Endodermal cell (in vitro differentiated cells): Measurements from ENCODE around the gene QSOX2. TPM values are rescaled to one million over a fixed set of nuclear protein-coding genes. Genes with fewer than 3 reads are reported as not detected.

Experiments used
- DNase-seq: peaks from one replicate; pipeline ENCODE4 v3.0.0-alpha.2; 2017
- H3K27ac ChIP-seq: 2 replicates; pipeline ENCODE4 v1.5.1; 2013; ENCODE audit warnings: mild to moderate bottlenecking, low read depth, low read length, moderate library complexity
- H3K27me3 ChIP-seq: 2 replicates; pipeline ENCODE4 v1.6.1; 2013; ENCODE audit warnings: mild to moderate bottlenecking, low read length, moderate library complexity; ENCODE audit not compliant: insufficient read depth, control insufficient read depth, poor library complexity, severe bottlenecking
- H3K36me3 ChIP-seq: 2 replicates; pipeline ENCODE4 v1.7.0; 2013; ENCODE audit warnings: mild to moderate bottlenecking, low read length, moderate library complexity; ENCODE audit not compliant: control insufficient read depth, insufficient read depth
- H3K4me1 ChIP-seq: one replicate; pipeline ENCODE4 v1.7.0; 2013; ENCODE audit warnings: low read length; ENCODE audit not compliant: control insufficient read depth, insufficient read depth
- H3K4me3 ChIP-seq: 2 replicates; pipeline ENCODE4 v1.5.1; 2013; ENCODE audit warnings: mild to moderate bottlenecking, low read length, moderate library complexity
- H3K9ac ChIP-seq: 2 replicates; pipeline ENCODE4 v1.6.1; 2013; ENCODE audit warnings: mild to moderate bottlenecking, low read length, moderate library complexity; ENCODE audit not compliant: poor library complexity, severe bottlenecking; ENCODE audit errors: extremely low read depth
- H3K9me3 ChIP-seq: 2 replicates; pipeline ENCODE4 v1.6.1; 2013; ENCODE audit warnings: mild to moderate bottlenecking, low read length, moderate library complexity; ENCODE audit not compliant: control insufficient read depth
- H3K27ac Mint-ChIP-seq: 2 replicates; pipeline ENCODE4 v1.8.0; 2020; ENCODE audit warnings: mixed read lengths
- H3K27me3 Mint-ChIP-seq: 2 replicates; pipeline ENCODE4 v1.8.0; 2021; ENCODE audit warnings: mild to moderate bottlenecking, mixed read lengths; ENCODE audit not compliant: insufficient read depth
- H3K36me3 Mint-ChIP-seq: 2 replicates; pipeline ENCODE4 v1.8.0; 2020; ENCODE audit warnings: low read depth, mixed read lengths
- H3K4me1 Mint-ChIP-seq: 2 replicates; pipeline ENCODE4 v1.8.0; 2020; ENCODE audit warnings: mixed read lengths
- H3K4me3 Mint-ChIP-seq: 2 replicates; pipeline ENCODE4 v1.8.0; 2020; ENCODE audit warnings: mild to moderate bottlenecking, moderate library complexity, mixed read lengths
- H3K9me3 Mint-ChIP-seq: 2 replicates; pipeline ENCODE4 v1.8.0; 2020; ENCODE audit warnings: mild to moderate bottlenecking, mixed read lengths
- CTCF ChIP-seq: fragments of 200-600 bp; sonication (generic); conservative IDR thresholded peaks from 2 replicates; pipeline ENCODE4 v1.5.0; 2021; ENCODE audit warnings: antibody characterized with exemption, mild to moderate bottlenecking
- WGBS, 2 experiments: methylation state at CpG; one replicate each; pipeline versions ENCODE4 v1.1.5 to v1.1.7; 2013; ENCODE audit warnings: missing lambda C conversion rate in 2 of 2, mixed read lengths in 1 of 2; ENCODE audit not compliant: insufficient coverage in 1 of 2, insufficient read length in 1 of 2; 5-methylcytosine and 5-hydroxymethylcytosine counted together
- total RNA-seq, 2 donors: library from RNA; stranded (reverse); fragmentation: NEBNext Ultra II Directional in 1 of 2; extraction: Animal tissue kit (Norgen Biotek cat#: 25700) in 1 of 2; gene quantifications; 2 replicates in 1 of 2; 3 replicates in 1 of 2; pipeline ENCODE4 v1.2.1, GENCODE V29; 2021

Gene QSOX2
- total RNA-seq, 2 donors from 2014 or later = 22.0 to 26.3 TPM

DNA sequence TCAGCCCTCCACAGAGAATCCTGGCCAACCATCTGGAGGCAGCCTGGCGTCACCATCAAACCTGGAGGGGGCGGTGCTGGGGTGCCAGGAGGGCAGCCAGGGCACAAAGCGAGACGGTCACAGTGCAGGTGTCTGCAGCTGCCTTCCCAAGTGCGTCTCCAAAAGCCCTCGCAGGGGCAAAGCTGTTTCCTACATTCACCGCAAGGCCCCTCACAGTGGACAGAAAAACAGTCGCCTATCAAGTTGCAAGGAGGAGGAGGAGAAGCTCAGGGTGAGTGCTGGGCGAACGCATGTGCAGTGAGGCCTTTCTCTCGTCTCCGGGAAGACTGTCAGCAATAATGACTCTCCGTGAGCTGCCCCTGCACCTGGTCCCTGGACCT lies 22.7 kb downstream of the QSOX2 start:
- 93 to 94% methylated on average over 10 to 13 of the region's 13 CpGs for WGBS, 2 experiments
- Histone ChIP-seq H3K36me3 (peaks cover 24% of the 10 kb centered on the region), H3K9me3 (no peaks in the 10 kb centered on the region), H3K27me3 (no peaks in the 10 kb centered on the region), H3K9ac (no peak overlapping the region), H3K4me1 (no peaks in the 10 kb centered on the region), H3K27ac (no peak overlapping the region), H3K4me3 (no peak overlapping the region)
- H3K4me3 Mint-ChIP-seq = no peak overlapping the region
- no peaks in the 10 kb centered on the region for H3K4me1 Mint-ChIP-seq
- no peaks in the 10 kb centered on the region for H3K9me3 Mint-ChIP-seq
- no peak for TF ChIP-seq CTCF
- peaks cover 19% of the 10 kb centered on the region for H3K36me3 Mint-ChIP-seq
- no peaks in the 10 kb centered on the region for H3K27me3 Mint-ChIP-seq
- H3K27ac Mint-ChIP-seq = no peak overlapping the region
- DNase-seq = no peak

- Histone ChIP-seq H3K4me3 (no peak overlapping the region), H3K9me3 (no peaks in the 10 kb centered on the region), H3K4me1 (no peaks in the 10 kb centered on the region), H3K27me3 (no peaks in the 10 kb centered on the region), H3K36me3 (peaks cover 24% of the 10 kb centered on the region), H3K27ac (no peak overlapping the region), H3K9ac (no peak overlapping the region)
- Mint-ChIP-seq H3K27me3 (no peaks in the 10 kb centered on the region), H3K4me1 (no peaks in the 10 kb centered on the region), H3K27ac (no peak overlapping the region), H3K4me3 (no peak overlapping the region), H3K9me3 (no peaks in the 10 kb centered on the region), H3K36me3 (peaks cover 19% of the 10 kb centered on the region)
- DNase-seq = no peak
- WGBS, 2 experiments = 94% methylated on average over 18 to 38 of the region's 38 CpGs
- TF ChIP-seq CTCF = no peak
Observed at GRCh38 chr9:136222166-136222905, 23.3 kb downstream of the QSOX2 start.

GRCh38 chr9:136220017-136220729 lies 25.4 kb downstream of the QSOX2 start:
- Histone ChIP-seq H3K27ac (peak overlapping the region; percentile 10), H3K4me1 (no peaks in the 10 kb centered on the region), H3K27me3 (no peaks in the 10 kb centered on the region), H3K4me3 (no peak overlapping the region), H3K9me3 (no peaks in the 10 kb centered on the region), H3K9ac (no peak overlapping the region), H3K36me3 (peaks cover 21% of the 10 kb centered on the region)
- peak; percentile 54 for DNase-seq
- H3K36me3 Mint-ChIP-seq = peaks cover 26% of the 10 kb centered on the region
- no peaks in the 10 kb centered on the region for H3K4me1 Mint-ChIP-seq
- TF ChIP-seq CTCF = no peak
- no peak overlapping the region for H3K27ac Mint-ChIP-seq
- no peaks in the 10 kb centered on the region for H3K27me3 Mint-ChIP-seq
- no peak overlapping the region for H3K4me3 Mint-ChIP-seq
- no peaks in the 10 kb centered on the region for H3K9me3 Mint-ChIP-seq
- WGBS, 2 experiments = 87 to 88% methylated on average over 13 to 15 of the region's 15 CpGs
